Esophagus squamous epithelium (tissue), 5 donors: ENCODE data around the gene GBE1. TPM values are rescaled to one million over a fixed set of nuclear protein-coding genes. Genes with fewer than 3 reads are reported as not detected.

Source experiments
- DNase-seq: peaks from one replicate; lab custom pipeline; 2025; lab: John Stamatoyannopoulos, UW
- H3K27ac ChIP-seq, 4 donors: fragments of 200-600 bp; sonication (generic); one replicate each; pipeline ENCODE4 v1.5.1; 2016 to 2019; ENCODE audit warnings: mild to moderate bottlenecking in 1 of 4
- H3K27me3 ChIP-seq, 4 donors: fragments of 200-600 bp; sonication (generic); 1 replicate in 3 of 4; 2 replicates in 1 of 4; pipeline versions ENCODE4 v1.5.1 to v1.6.0; 2017 to 2021; ENCODE audit warnings: antibody characterized with exemption in 1 of 4
- H3K36me3 ChIP-seq, 3 donors: fragments of 200-600 bp; sonication (generic); one replicate each; pipeline ENCODE4 v1.5.1; 2016 to 2019
- H3K4me1 ChIP-seq, 3 donors: fragments of 200-600 bp; sonication (generic); one replicate each; pipeline ENCODE4 v1.5.1; 2017 to 2019
- H3K4me3 ChIP-seq, 4 donors: fragments of 200-600 bp; sonication (generic); 1 replicate in 3 of 4; 2 replicates in 1 of 4; pipeline ENCODE4 v1.5.1; 2016 to 2019; ENCODE audit warnings: mild to moderate bottlenecking in 2 of 4, moderate library complexity in 1 of 4
- H3K9me3 ChIP-seq, 3 donors: fragments of 200-600 bp; sonication (generic); one replicate each; pipeline ENCODE4 v1.5.1; 2016 to 2019
- POLR2A ChIP-seq, 4 donors: fragments of 450-650 bp; IDR thresholded peaks; one replicate each; pipeline ENCODE4 v1.6.1; 2017; ENCODE audit warnings: antibody characterized with exemption in 4 of 4, mild to moderate bottlenecking in 4 of 4, moderate library complexity in 3 of 4
- WGBS, 2 donors: methylation state at CpG; one replicate each; pipeline ENCODE4 v1.1.5; 2018; 5-methylcytosine and 5-hydroxymethylcytosine counted together
- intact Hi-C: fragments of 100-400 bp; cut with DNase I; formaldehyde crosslinking; loops from one replicate; pipeline ENCODE4 v1.15.0; 2022
- total RNA-seq, 4 donors: library from RNA; depleted of rRNA; stranded (reverse); fragments of >200 nt; gene quantifications; one replicate each; pipeline ENCODE4 v1.1.0, GENCODE V29; 2016
- TF ChIP-seq, protein P1 (sequence below), 6 experiments: fragments of 450-650 bp in 4 of 6; fragments of 200-600 bp in 2 of 6; sonication (generic) in 2 of 6; IDR thresholded peaks; one replicate each; pipeline ENCODE4 v1.5.1; 2016 to 2019; ENCODE audit warnings: antibody characterized with exemption in 6 of 6, mild to moderate bottlenecking in 4 of 6, moderate library complexity in 4 of 6
- donor health status: DM: yes; HTN: yes; CAD: no.

Gene GBE1
- total RNA-seq, 4 donors from 2014 or later = 19.2 to 37.2 (median 29.7) TPM

DNA sequence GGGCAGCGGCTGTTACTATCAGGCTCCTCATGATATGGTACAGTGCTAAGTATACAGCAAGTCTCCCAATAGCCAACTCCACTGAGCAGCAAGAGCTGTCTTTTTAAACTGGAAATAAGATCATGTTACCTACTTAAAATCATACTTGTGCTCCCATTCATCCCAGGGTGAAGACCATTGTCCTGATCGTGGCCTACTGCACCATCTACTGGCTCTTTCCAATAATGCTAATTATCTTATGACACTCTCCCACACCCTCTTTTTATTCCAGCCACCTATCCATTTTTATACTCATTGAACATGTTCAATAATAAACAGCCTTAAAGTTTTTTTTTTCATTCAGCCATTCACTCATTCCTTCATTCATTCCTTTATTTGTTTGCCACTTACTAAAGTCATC, 117.7 kb downstream of the GBE1 start:
- 60 to 72% methylated on average over 2 of the region's 2 CpGs for WGBS, 2 donors
- Histone ChIP-seq H3K27ac (no peak overlapping the region), H3K4me3 (no peak overlapping the region), H3K36me3 (peaks cover 0 to 33% (median 0%) of the 10 kb centered on the region in 3 donors), H3K9me3 (no peaks in the 10 kb centered on the region), H3K27me3 (no peaks in the 10 kb centered on the region), H3K4me1 (no peaks in the 10 kb centered on the region)
- TF ChIP-seq POLR2A (IDR thresholded peaks at IDR 0.05) = no peak
- TF ChIP-seq, protein P1, sequence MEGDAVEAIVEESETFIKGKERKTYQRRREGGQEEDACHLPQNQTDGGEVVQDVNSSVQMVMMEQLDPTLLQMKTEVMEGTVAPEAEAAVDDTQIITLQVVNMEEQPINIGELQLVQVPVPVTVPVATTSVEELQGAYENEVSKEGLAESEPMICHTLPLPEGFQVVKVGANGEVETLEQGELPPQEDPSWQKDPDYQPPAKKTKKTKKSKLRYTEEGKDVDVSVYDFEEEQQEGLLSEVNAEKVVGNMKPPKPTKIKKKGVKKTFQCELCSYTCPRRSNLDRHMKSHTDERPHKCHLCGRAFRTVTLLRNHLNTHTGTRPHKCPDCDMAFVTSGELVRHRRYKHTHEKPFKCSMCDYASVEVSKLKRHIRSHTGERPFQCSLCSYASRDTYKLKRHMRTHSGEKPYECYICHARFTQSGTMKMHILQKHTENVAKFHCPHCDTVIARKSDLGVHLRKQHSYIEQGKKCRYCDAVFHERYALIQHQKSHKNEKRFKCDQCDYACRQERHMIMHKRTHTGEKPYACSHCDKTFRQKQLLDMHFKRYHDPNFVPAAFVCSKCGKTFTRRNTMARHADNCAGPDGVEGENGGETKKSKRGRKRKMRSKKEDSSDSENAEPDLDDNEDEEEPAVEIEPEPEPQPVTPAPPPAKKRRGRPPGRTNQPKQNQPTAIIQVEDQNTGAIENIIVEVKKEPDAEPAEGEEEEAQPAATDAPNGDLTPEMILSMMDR (IDR thresholded peaks at IDR 0.05) = peak in 1 of 6 experiments; percentile 45
- DNase-seq = no peak
- intact Hi-C loops = no loop called here

DNA sequence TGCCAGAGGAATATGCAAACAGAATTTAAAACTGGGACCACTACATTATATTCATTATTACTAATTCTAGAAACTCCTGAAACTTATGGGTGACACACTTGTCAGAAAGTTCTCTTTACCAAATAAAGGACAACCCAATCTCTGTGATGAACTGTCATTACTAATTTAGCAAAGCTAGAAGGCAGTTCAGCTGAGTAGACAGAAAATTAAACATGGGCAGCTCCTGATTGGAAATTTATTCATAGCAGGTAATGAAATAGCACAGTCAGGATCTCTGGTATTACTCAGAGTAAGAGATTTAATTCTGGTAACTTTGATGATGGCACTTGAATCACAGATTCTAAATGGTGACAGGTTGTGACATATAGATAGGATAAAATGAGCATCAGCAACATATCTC, 123.0 kb downstream of the GBE1 start:
- DNase-seq = no peak
- no peak overlapping the region for H3K27ac ChIP-seq
- H3K9me3 ChIP-seq = no peaks in the 10 kb centered on the region
- peaks cover 0 to 13% (median 0%) of the 10 kb centered on the region in 3 donors for H3K36me3 ChIP-seq
- no peaks in the 10 kb centered on the region for H3K27me3 ChIP-seq
- intact Hi-C loops = no loop called here
- H3K4me3 ChIP-seq = no peak overlapping the region
- no peaks in the 10 kb centered on the region for H3K4me1 ChIP-seq
- TF ChIP-seq, protein P1 (IDR thresholded peaks at IDR 0.05) = no peak
- no peak for TF ChIP-seq POLR2A (IDR thresholded peaks at IDR 0.05)

DNA sequence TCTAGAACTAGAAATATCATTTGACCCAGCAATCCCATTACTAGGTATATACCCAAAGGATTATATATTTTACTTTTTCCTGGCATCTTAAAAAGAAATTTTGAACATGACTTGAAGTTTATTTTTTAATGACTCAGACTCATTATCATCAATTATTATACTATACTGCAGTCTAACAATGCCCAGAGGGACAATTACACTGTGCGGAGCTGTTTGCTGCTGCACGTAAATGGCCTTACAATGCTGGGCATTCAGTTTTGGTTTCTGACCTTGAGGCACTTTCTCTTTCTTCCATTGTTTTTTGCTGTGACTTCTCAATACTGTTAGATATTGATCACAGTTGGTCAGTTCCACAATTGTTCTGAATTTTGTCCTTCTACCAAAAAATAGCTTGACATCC, 128.8 kb downstream of the GBE1 start:
- no peak overlapping the region for H3K27ac ChIP-seq
- peaks cover 0 to 27% (median 0%) of the 10 kb centered on the region in 3 donors for H3K36me3 ChIP-seq
- intact Hi-C loops = no loop called here
- TF ChIP-seq POLR2A (IDR thresholded peaks at IDR 0.05) = no peak
- TF ChIP-seq, protein P1 (IDR thresholded peaks at IDR 0.05) = no peak
- H3K27me3 ChIP-seq = no peaks in the 10 kb centered on the region
- H3K9me3 ChIP-seq = no peaks in the 10 kb centered on the region
- 90 to 100% methylated on average over 2 of the region's 2 CpGs for WGBS, 2 donors
- H3K4me1 ChIP-seq = no peaks in the 10 kb centered on the region
- no peak overlapping the region for H3K4me3 ChIP-seq
- no peak for DNase-seq

DNA sequence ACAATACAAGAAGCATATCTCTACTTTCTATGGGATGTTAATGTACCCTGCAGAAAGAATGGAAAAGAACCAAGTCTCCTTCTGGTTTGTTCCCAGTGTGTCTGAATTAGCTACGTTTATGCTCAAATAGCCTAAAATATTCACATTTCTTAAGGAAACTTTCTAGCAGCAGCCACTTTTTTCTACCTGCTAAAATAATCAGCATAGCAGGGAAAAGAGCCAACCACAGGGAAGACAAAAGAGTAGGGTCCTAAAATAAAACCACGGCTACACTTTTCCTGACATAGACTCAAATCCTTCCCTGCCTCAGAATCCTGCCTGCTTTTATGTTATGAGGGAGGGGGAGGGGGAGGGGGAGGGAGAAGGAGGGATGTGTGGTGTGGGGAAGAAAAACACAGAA, 136.7 kb downstream of the GBE1 start:
- intact Hi-C loops = no loop called here
- H3K4me3 ChIP-seq = no peak overlapping the region
- no peak for TF ChIP-seq POLR2A (IDR thresholded peaks at IDR 0.05)
- TF ChIP-seq, protein P1 (IDR thresholded peaks at IDR 0.05) = no peak
- WGBS, 2 donors = 69 to 72% methylated on average over 2 of the region's 2 CpGs
- no peaks in the 10 kb centered on the region for H3K4me1 ChIP-seq
- H3K9me3 ChIP-seq = no peaks in the 10 kb centered on the region
- H3K27me3 ChIP-seq = no peaks in the 10 kb centered on the region
- no peak overlapping the region for H3K27ac ChIP-seq
- DNase-seq = no peak
- peaks cover 0 to 6% (median 0%) of the 10 kb centered on the region in 3 donors for H3K36me3 ChIP-seq

DNA sequence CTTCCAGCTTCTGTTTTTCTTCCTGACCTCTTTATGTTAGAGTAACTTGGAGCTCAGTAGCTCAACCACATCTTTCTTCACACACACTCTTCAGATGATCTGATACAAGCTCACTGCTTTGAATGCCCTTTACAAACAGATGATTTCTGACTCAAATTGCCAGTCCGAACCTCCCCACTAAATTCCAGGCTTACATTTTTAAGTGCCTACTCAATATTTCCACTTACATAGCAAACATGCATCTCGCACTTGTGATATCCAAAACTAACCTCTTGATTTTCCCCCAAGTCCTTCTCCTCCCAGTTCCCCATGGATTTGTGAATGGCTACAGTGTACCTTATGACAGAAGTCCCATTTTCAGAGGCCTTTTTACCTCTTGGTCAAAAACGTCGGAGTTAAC, 139.1 kb downstream of the GBE1 start:
- H3K27me3 ChIP-seq = no peaks in the 10 kb centered on the region
- WGBS, 2 donors = 92% methylated on average over 4 of the region's 4 CpGs

More for the DNA sequence above, 139.1 kb downstream of the GBE1 start:
- Histone ChIP-seq H3K4me3 (no peak overlapping the region), H3K27ac (no peak overlapping the region), H3K4me1 (no peaks in the 10 kb centered on the region), H3K9me3 (no peaks in the 10 kb centered on the region), H3K36me3 (no peaks in the 10 kb centered on the region)
- no peak for DNase-seq
- TF ChIP-seq, protein P1 (IDR thresholded peaks at IDR 0.05) = no peak
- TF ChIP-seq POLR2A (IDR thresholded peaks at IDR 0.05) = no peak
- intact Hi-C loops = no loop called here
